HepG2 (cell line): ENCODE measurements around the gene TALDO1. TPM values are rescaled to one million over a fixed set of nuclear protein-coding genes. Genes with fewer than 3 reads are reported as not detected.
A peak's percentile ranks its signal among the peaks of the same experiment; 100 is the strongest.

Source experiments
- ATAC-seq: fragments of 200-7000 bp; cut with Tn5 transposase; 3 replicates; pipeline ENCODE4 v1.9.1; 2020; ENCODE audit warnings: mild to moderate bottlenecking, moderate library complexity
- BruUV-seq: library from RNA; stranded (reverse); fragments of 400-500 nt; replicated peaks from 2 replicates; lab custom pipeline; 2021; lab: Mats Ljungman, UMichigan
- CTCF ChIA-PET: fragments of 300-600 bp; formaldehyde crosslinking; extraction: SDS; loops from one replicate; lab custom pipeline; 2021; ENCODE audit warnings: low total read pairs, inconsistent platforms, low intra/inter-chr PET ratio; lab: Yijun Ruan, JAX
- POLR2A ChIA-PET: fragments of 350-600 bp; sonication (Branson Sonifier 250); formaldehyde crosslinking; loops from one replicate; lab custom pipeline; 2020; ENCODE audit warnings: antibody characterized with exemption, inconsistent platforms; lab: Yijun Ruan, JAX
- DNase-seq: peaks from one replicate; pipeline ENCODE4 v3.0.0-alpha.2; 2015; ENCODE audit warnings: low spot score
- FAIRE-seq: peaks from 3 replicates; lab custom pipeline; 2011; peaks lifted over from hg19 to GRCh38; lab: Jason Lieb, UNC
- H2AFZ ChIP-seq: one replicate; pipeline ENCODE4 v1.6.1; 2011; ENCODE audit warnings: low read length, inconsistent platforms
- H3K27ac ChIP-seq: fragments of 300-600 bp; 3 replicates; pipeline ENCODE4 v1.8.0; 2011; ENCODE audit warnings: mixed run types, mild to moderate bottlenecking, mixed read lengths, low read length, inconsistent platforms; ENCODE audit not compliant: insufficient read depth; ENCODE audit errors: extremely low read length
- H3K27me3 ChIP-seq, 2 experiments: fragments of 200-600 bp in 1 of 2; 2 replicates in 1 of 2; 3 replicates in 1 of 2; pipeline versions ENCODE4 v1.6.0 to v1.8.0; 2011; ENCODE audit warnings: low read length in 2 of 2, mild to moderate bottlenecking in 2 of 2, moderate library complexity in 2 of 2, inconsistent platforms in 1 of 2; ENCODE audit not compliant: insufficient read depth in 2 of 2, control insufficient read depth in 1 of 2
- H3K36me3 ChIP-seq, 2 experiments: fragments of 200-600 bp in 1 of 2; replicated peaks in 1 of 2; 2 replicates in 1 of 2; 3 replicates in 1 of 2; pipeline versions ENCODE4 v1.5.1 to v1.8.0; 2011; ENCODE audit warnings: low read length in 2 of 2, inconsistent platforms in 1 of 2; ENCODE audit not compliant: insufficient read depth in 2 of 2, control insufficient read depth in 1 of 2
- H3K4me1 ChIP-seq: 2 replicates; pipeline ENCODE4 v1.5.1; 2012; ENCODE audit warnings: low read length, inconsistent platforms; ENCODE audit not compliant: insufficient read depth
- H3K4me2 ChIP-seq: 2 replicates; pipeline ENCODE4 v1.6.0; 2011; ENCODE audit warnings: low read depth, low read length, inconsistent platforms
- H3K4me3 ChIP-seq, 3 experiments: fragments of 200-600 bp in 1 of 3; sonication (generic), shearing (Covaris generic) in 1 of 3; replicated peaks in 1 of 3; 2 replicates each; pipeline ENCODE4 v1.5.1; 2011 to 2016; ENCODE audit warnings: low read length in 3 of 3, inconsistent platforms in 2 of 3, low read depth in 2 of 3, mild to moderate bottlenecking in 2 of 3, control low read depth in 1 of 3, mixed read lengths in 1 of 3; ENCODE audit not compliant: insufficient read depth in 1 of 3
- H3K79me2 ChIP-seq: one replicate; pipeline ENCODE4 v1.6.1; 2011; ENCODE audit warnings: low read length, inconsistent platforms; ENCODE audit not compliant: insufficient read depth
- H3K9ac ChIP-seq: 2 replicates; pipeline ENCODE4 v1.6.0; 2011; ENCODE audit warnings: mild to moderate bottlenecking, low read depth, low read length, inconsistent platforms; ENCODE audit not compliant: insufficient read depth
- H3K9me3 ChIP-seq: 2 replicates; pipeline ENCODE4 v1.5.1; 2012; ENCODE audit warnings: mild to moderate bottlenecking, low read length
- H4K20me1 ChIP-seq: 2 replicates; pipeline ENCODE4 v1.6.0; 2011; ENCODE audit warnings: inconsistent platforms, mild to moderate bottlenecking, low read length, moderate library complexity; ENCODE audit not compliant: insufficient read depth
- CBX1 ChIP-seq: IDR thresholded peaks from one replicate; pipeline ENCODE4 v1.6.1; 2016; ENCODE audit warnings: antibody characterized with exemption, low read depth
- GZF1 ChIP-seq: sonication (generic); formaldehyde crosslinking; IDR thresholded peaks from 2 replicates; pipeline ENCODE4 v1.5.1; 2020; ENCODE audit warnings: mild to moderate bottlenecking, missing genetic modification reagents
- NRL ChIP-seq: sonication (generic); formaldehyde crosslinking; IDR thresholded peaks from 2 replicates; pipeline ENCODE4 v1.5.0; 2020; ENCODE audit warnings: missing genetic modification reagents, mild to moderate bottlenecking, moderate library complexity, borderline replicate concordance
- RAD51 ChIP-seq: fragments of 450-650 bp; IDR thresholded peaks from 2 replicates; pipeline ENCODE4 v1.6.1; 2016; ENCODE audit warnings: borderline replicate concordance
- ZBTB7B ChIP-seq: sonication (generic); formaldehyde crosslinking; IDR thresholded peaks from 2 replicates; pipeline ENCODE4 v1.4.0; 2020; ENCODE audit warnings: missing genetic modification reagents
- ZNF34 ChIP-seq: sonication (generic); formaldehyde crosslinking; IDR thresholded peaks from 2 replicates; pipeline ENCODE4 v1.4.0; 2020; ENCODE audit warnings: mild to moderate bottlenecking, missing genetic modification reagents, borderline replicate concordance
- WGBS: methylation state at CpG from one replicate; pipeline ENCODE4 v1.1.6; 2017; ENCODE audit warnings: low lambda C conversion rate; 5-methylcytosine and 5-hydroxymethylcytosine counted together
- in situ Hi-C: cut with HindIII; loops from 2 replicates; pipeline ENCODE4 v1.10.0; 2017; ENCODE audit warnings: low pct_unique_long_range_greater_than_20kb; ENCODE audit not compliant: extremely low pct_ligation_motif_present
- intact Hi-C: fragments of 100-400 bp; cut with micrococcal nuclease; formaldehyde crosslinking; loops from one replicate; pipeline ENCODE4 v1.10.0; 2022; ENCODE audit not compliant: unreplicated experiment
- polyA plus RNA-seq, 8 experiments: library from polyadenylated mRNA; depleted of rRNA in 3 of 8; stranded (reverse) in 7 of 8; unstranded in 1 of 8; fragments of >200 nt; fragmentation: Illumina TruSeq in 4 of 8; extraction: Trizol in 4 of 8; gene quantifications; 2 replicates each; pipeline versions ENCODE4 v1.2.1 to v1.2.3, GENCODE V29; 2011 to 2016; ENCODE audit warnings: low read depth in 4 of 8, missing spikeins in 1 of 8, mixed read lengths in 1 of 8; ENCODE audit not compliant: insufficient read depth in 1 of 8
- total RNA-seq, 5 experiments: library from RNA; depleted of rRNA; stranded (reverse); fragments of >200 nt; fragmentation: Illumina TruSeq; extraction: Trizol; gene quantifications; 2 replicates each; pipeline ENCODE4 v1.2.3, GENCODE V29; 2016; ENCODE audit warnings: low read depth in 1 of 5
- TF ChIP-seq, protein P1 (sequence below): sonication (generic); formaldehyde crosslinking; IDR thresholded peaks from 2 replicates; pipeline ENCODE4 v1.4.0; 2020; ENCODE audit warnings: missing genetic modification reagents
- TF ChIP-seq, protein P2 (sequence below): sonication (generic); formaldehyde crosslinking; IDR thresholded peaks from 2 replicates; pipeline ENCODE4 v1.8.0; 2022; ENCODE audit warnings: mild to moderate bottlenecking, missing genetic modification reagents; ENCODE audit not compliant: insufficient replicate concordance
- TF ChIP-seq, protein P3 (sequence below): sonication (generic); formaldehyde crosslinking; IDR thresholded peaks from 2 replicates; pipeline ENCODE4 v1.5.1; 2020; ENCODE audit warnings: missing genetic modification reagents, mild to moderate bottlenecking, borderline replicate concordance
- TF ChIP-seq, protein P4 (sequence below): sonication (generic); formaldehyde crosslinking; IDR thresholded peaks from 2 replicates; pipeline ENCODE4 v1.8.1; 2022; ENCODE audit warnings: low read depth, mild to moderate bottlenecking, missing genetic modification reagents
- TF ChIP-seq, protein P5 (sequence below): IDR thresholded peaks from 2 replicates; pipeline ENCODE4 v1.6.1; 2016; ENCODE audit warnings: low read depth

Gene TALDO1
- total and polyA plus RNA-seq, 2 of the 13 experiments (the other 11 are each of a cell fraction or from before 2014, with no cell fraction given), result 107 to 240 TPM

DNA sequence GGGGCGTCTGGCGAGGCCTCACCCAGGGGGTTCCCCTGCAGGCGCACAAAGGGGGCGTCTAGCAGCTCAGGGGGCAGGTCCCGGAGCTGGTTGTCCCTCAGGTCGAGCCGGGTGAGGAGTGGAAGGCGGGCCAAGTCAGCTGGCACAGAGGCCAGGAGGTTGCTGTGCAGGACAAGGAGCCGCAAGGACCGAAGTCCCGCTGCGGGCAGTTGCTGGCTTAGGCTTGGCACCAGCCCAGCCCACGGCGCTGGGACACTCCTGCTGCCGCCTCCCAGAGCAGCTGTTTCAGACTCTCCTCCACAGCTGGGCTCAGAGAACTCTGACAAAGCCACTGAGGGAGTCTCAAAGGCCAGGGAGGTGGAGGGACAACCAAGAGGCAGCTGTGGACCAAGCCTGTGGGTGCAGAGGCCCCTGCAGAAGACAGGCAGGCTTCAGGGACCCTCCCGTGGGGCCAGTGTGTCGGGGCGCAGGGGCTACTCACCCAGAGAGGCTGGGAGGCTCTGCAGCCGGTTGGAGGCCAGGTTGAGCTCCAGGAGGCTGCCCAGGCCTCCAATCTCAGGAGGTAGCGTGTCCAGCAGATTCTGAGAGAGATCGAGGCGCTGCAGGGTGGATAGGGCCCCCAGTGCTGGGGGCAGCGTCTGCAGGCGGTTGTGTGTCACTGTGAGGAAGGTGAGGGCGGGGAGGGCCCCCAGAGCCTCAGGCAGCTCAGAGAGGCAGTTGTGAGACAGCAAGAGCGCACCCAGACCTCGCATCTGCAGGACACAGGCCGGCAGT, 55.6 kb downstream of the TALDO1 start:
- ChIA-PET POLR2A (interaction anchor here (4.6 kb wide), 1 partner anchor 17 kb away, joined by 56 read pairs; the partner anchor contains the start of gene PNPLA2), CTCF (no interaction called here)
- no TSS peak for BruUV-seq
- Histone ChIP-seq H3K4me2 (peak overlapping the region; percentile 94), H3K9me3 (no peaks in the 10 kb centered on the region), H3K27me3 (no peaks in the 10 kb centered on the region), H3K4me3 (peak overlapping the region in 1 of 3 experiments; percentile 80; a peak in 1 of 6 replicates), H4K20me1 (no peaks in the 10 kb centered on the region), H3K36me3 (peaks cover 7 to 8% of the 10 kb centered on the region in 2 experiments; a peak in 3 of 5 replicates), H3K9ac (peak overlapping the region; percentile 79; the same call in 1 of the 2 replicates), H3K4me1 (peaks cover 30% of the 10 kb centered on the region), H2AFZ (no peak overlapping the region), H3K27ac (no peak overlapping the region), H3K79me2 (peaks cover 18% of the 10 kb centered on the region)
- intact Hi-C loops, result no loop called here
- FAIRE-seq (no peak), ATAC-seq (no peak), DNase-seq (no peak)
- in situ Hi-C loops, result no loop called here
- 97% methylated on average over 15 of the region's 28 CpGs for WGBS
- no peak for TF ChIP-seq ZNF34
- no peak for TF ChIP-seq ZBTB7B (CRISPR knock-in tag)
- TF ChIP-seq NRL (CRISPR knock-in tag), result no peak
- no peak for TF ChIP-seq GZF1
- no peak for TF ChIP-seq RAD51
- TF ChIP-seq, protein P1, sequence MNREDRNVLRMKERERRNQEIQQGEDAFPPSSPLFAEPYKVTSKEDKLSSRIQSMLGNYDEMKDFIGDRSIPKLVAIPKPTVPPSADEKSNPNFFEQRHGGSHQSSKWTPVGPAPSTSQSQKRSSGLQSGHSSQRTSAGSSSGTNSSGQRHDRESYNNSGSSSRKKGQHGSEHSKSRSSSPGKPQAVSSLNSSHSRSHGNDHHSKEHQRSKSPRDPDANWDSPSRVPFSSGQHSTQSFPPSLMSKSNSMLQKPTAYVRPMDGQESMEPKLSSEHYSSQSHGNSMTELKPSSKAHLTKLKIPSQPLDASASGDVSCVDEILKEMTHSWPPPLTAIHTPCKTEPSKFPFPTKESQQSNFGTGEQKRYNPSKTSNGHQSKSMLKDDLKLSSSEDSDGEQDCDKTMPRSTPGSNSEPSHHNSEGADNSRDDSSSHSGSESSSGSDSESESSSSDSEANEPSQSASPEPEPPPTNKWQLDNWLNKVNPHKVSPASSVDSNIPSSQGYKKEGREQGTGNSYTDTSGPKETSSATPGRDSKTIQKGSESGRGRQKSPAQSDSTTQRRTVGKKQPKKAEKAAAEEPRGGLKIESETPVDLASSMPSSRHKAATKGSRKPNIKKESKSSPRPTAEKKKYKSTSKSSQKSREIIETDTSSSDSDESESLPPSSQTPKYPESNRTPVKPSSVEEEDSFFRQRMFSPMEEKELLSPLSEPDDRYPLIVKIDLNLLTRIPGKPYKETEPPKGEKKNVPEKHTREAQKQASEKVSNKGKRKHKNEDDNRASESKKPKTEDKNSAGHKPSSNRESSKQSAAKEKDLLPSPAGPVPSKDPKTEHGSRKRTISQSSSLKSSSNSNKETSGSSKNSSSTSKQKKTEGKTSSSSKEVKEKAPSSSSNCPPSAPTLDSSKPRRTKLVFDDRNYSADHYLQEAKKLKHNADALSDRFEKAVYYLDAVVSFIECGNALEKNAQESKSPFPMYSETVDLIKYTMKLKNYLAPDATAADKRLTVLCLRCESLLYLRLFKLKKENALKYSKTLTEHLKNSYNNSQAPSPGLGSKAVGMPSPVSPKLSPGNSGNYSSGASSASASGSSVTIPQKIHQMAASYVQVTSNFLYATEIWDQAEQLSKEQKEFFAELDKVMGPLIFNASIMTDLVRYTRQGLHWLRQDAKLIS (CRISPR knock-in tag), result no peak
- TF ChIP-seq, protein P2, sequence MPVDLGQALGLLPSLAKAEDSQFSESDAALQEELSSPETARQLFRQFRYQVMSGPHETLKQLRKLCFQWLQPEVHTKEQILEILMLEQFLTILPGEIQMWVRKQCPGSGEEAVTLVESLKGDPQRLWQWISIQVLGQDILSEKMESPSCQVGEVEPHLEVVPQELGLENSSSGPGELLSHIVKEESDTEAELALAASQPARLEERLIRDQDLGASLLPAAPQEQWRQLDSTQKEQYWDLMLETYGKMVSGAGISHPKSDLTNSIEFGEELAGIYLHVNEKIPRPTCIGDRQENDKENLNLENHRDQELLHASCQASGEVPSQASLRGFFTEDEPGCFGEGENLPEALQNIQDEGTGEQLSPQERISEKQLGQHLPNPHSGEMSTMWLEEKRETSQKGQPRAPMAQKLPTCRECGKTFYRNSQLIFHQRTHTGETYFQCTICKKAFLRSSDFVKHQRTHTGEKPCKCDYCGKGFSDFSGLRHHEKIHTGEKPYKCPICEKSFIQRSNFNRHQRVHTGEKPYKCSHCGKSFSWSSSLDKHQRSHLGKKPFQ, result no peak
- TF ChIP-seq, protein P3, sequence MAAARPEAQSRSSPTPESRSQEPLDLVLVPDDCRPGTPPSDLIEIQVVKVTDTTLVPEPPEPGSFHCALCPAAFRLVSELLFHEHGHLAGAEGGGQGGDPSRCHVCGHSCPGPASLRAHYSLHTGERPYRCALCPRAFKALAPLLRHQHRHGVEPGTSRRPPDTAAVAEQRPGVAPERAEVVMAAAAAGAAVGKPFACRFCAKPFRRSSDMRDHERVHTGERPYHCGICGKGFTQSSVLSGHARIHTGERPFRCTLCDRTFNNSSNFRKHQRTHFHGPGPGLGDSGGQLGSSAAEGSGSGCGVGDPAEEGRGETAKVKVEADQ (CRISPR knock-in tag), result no peak
- TF ChIP-seq, protein P4, sequence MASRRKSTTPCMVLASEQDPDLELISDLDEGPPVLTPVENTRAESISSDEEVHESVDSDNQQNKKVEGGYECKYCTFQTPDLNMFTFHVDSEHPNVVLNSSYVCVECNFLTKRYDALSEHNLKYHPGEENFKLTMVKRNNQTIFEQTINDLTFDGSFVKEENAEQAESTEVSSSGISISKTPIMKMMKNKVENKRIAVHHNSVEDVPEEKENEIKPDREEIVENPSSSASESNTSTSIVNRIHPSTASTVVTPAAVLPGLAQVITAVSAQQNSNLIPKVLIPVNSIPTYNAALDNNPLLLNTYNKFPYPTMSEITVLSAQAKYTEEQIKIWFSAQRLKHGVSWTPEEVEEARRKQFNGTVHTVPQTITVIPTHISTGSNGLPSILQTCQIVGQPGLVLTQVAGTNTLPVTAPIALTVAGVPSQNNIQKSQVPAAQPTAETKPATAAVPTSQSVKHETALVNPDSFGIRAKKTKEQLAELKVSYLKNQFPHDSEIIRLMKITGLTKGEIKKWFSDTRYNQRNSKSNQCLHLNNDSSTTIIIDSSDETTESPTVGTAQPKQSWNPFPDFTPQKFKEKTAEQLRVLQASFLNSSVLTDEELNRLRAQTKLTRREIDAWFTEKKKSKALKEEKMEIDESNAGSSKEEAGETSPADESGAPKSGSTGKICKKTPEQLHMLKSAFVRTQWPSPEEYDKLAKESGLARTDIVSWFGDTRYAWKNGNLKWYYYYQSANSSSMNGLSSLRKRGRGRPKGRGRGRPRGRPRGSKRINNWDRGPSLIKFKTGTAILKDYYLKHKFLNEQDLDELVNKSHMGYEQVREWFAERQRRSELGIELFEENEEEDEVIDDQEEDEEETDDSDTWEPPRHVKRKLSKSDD (CRISPR knock-in tag), result no peak
- TF ChIP-seq, protein P5, sequence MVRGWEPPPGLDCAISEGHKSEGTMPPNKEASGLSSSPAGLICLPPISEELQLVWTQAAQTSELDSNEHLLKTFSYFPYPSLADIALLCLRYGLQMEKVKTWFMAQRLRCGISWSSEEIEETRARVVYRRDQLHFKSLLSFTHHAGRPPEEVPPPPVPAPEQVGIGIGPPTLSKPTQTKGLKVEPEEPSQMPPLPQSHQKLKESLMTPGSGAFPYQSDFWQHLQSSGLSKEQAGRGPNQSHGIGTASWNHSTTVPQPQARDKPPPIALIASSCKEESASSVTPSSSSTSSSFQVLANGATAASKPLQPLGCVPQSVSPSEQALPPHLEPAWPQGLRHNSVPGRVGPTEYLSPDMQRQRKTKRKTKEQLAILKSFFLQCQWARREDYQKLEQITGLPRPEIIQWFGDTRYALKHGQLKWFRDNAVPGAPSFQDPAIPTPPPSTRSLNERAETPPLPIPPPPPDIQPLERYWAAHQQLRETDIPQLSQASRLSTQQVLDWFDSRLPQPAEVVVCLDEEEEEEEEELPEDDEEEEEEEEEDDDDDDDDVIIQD (CRISPR knock-in tag), result no peak
- no peak for TF ChIP-seq CBX1
